GM20000 (cell line): Measurements from ENCODE around the gene NXF1.

Source experiments
- DNase-seq: peaks from one replicate; pipeline ENCODE4 v3.0.0; 2012; ENCODE audit warnings: low spot score
- CTCF ChIP-seq: IDR thresholded peaks from 2 replicates; pipeline ENCODE4 v1.5.1; 2012; ENCODE audit warnings: mild to moderate bottlenecking, control low read depth; ENCODE audit errors: extremely low read depth, missing control alignments

NXF1 gene

GRCh38 chr11:62823677-62824076 lies 18.4 kb upstream of the NXF1 start:
- no peak for DNase-seq
- TF ChIP-seq CTCF: no peak

GRCh38 chr11:62817129-62817528 lies 11.9 kb upstream of the NXF1 start:
- TF ChIP-seq CTCF: no peak
- DNase-seq: no peak

- no peak for DNase-seq
- TF ChIP-seq CTCF: no peak
These were observed 11.3 kb upstream of the NXF1 start for GRCh38 chr11:62816557-62816956.

- no peak for TF ChIP-seq CTCF
- DNase-seq: no peak
These were observed 6.4 kb upstream of the NXF1 start for GRCh38 chr11:62811659-62812058.

- no peak for TF ChIP-seq CTCF
- DNase-seq: no peak
These were observed 5.5 kb upstream of the NXF1 start for GRCh38 chr11:62810748-62811147.

GRCh38 chr11:62806611-62807121 lies 1.4 kb upstream of the NXF1 start:
- TF ChIP-seq CTCF: no peak
- DNase-seq: no peak

GRCh38 chr11:62805961-62806441 lies 761 bp upstream of the NXF1 start:
- TF ChIP-seq CTCF: no peak
- peak; percentile 28 for DNase-seq
